ENCODE data around the gene AOAH. TPM values are rescaled to one million over a fixed set of nuclear protein-coding genes. Genes with fewer than 3 reads are reported as not detected.
"Not testable (repeated sequence)": the region's sequence is repeated elsewhere in the genome, so short reads cannot be mapped to it uniquely, and the experiment has no call there.

Gene AOAH
- polyA plus RNA-seq, 10 donors, result 2.3 to 5.0 (median 3.5) TPM

GRCh38 chr7:36741866-36742265 is 17.6 kb upstream of the AOAH start:
- DNase-seq, result no peak

DNA sequence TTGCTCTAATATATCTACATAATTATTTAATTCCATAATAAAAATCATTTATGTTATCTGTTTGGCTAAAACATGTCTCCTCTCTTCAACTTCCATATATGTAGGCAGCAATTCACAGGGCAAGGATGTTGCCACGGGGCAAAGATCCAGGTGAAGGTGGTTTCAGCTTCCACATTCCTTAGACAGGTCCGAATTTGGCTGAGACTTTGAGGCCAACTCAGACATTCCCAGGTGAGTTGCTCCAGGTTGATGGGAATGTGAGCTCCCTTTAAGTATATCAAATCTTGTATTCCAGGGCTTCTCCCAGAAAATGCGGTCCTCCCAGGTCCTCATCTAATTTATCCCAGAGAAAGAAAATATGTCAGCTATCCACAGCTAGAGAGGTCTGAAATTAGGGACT is 15.1 kb upstream of the AOAH start:
- DNase-seq, result no peak

DNA sequence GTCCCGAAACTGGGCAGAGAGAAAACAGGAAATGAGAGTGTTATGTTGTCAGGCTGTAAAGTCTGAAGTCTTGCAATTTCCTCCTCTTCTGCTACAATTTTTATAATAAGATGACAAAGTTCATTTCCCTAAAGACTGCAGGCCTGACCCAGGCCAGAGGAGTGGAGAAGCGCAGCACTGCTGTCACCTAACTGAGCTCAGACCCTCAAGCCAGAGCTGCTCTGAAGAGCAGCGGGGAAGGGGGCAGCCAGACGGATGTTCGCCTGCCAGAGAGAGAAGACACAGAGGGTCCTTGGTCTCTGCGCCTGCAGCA is 12.6 kb upstream of the AOAH start:
- DNase-seq, result peak in 1 of 3 donors; percentile 21

GRCh38 chr7:36736090-36736898 is 12.0 kb upstream of the AOAH start:
- no peak for DNase-seq

DNA sequence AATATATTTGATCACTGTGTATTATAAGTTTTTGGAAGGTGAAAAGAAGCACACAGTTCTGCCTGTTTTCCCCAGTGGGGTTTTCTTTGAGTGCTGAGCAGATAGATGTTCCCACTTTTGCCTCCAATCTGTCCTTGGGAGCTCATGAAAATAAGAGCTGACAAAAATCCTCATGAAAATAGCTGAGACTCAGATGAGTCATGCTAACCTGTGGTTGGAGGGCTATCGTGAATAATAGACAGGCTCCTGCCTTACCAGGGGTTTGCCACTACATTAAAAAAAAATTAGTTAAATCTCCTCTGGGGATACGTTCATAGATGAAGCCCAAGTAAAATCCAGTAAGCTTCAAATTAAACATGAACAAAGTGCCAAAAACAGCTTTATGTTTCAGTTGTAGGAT is 10.9 kb upstream of the AOAH start:
- no peak for DNase-seq

DNA sequence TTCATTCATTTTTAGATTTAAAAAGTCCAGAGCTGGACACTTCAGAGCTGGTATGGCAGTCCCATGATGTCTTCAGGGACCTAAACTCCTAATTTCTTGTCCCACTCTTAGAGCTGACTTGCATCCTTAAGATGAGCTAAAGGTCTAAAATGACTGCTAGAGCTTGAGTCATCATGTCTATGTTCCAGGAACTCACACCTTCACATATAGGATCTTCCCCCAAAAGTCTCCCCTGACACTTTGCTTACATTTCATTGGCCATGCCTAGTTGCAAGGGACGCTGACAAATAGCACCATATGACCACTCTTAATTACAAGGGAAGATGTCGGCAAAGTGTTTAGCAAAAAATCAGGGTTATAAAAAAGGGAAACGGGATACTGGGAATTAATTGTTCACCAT is 10.4 kb upstream of the AOAH start:
- no peak for DNase-seq

- DNase-seq, result no peak
These were observed 9.1 kb upstream of the AOAH start for GRCh38 chr7:36733411-36733810.

GRCh38 chr7:36732806-36733205 is 8.5 kb upstream of the AOAH start:
- DNase-seq, result no peak

DNA sequence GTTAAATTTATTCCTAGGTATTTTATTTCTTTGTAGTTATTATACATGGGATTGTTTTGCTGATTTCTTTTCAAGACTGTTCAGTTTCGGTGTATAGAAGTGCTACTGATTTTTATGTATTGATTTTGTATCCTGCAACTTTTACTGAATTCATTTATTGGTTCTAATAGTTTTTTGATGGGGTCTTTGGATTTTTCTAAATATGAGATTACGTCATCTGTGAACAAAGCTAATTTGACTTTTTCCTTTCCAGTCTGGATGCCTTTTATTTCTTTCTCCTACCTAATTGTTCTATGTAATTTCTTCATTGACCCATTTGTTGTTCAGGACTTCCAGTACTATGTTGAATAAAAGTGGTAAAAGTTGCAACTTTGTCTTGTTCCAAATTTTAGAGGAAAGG is 5.8 kb upstream of the AOAH start:
- no peak for DNase-seq

DNA sequence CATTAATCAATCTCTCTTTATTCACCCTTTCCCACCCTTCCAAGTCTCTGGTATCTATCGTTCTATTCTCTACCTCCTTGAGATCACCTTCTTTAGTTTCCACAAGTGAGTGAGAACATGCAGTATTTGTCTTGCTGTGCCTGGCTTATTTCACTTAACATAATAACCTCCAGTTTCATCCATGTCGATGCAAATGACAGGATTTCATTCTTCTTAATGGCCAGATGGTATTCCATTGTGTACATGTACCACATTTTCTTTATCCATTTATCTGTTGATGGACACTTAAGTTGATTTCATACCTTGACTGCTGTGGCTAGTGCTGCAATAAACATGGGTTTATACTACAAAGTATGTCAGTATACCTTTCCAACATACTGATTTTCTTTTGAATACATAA is 3.8 kb upstream of the AOAH start:
- DNase-seq, result no peak

DNA sequence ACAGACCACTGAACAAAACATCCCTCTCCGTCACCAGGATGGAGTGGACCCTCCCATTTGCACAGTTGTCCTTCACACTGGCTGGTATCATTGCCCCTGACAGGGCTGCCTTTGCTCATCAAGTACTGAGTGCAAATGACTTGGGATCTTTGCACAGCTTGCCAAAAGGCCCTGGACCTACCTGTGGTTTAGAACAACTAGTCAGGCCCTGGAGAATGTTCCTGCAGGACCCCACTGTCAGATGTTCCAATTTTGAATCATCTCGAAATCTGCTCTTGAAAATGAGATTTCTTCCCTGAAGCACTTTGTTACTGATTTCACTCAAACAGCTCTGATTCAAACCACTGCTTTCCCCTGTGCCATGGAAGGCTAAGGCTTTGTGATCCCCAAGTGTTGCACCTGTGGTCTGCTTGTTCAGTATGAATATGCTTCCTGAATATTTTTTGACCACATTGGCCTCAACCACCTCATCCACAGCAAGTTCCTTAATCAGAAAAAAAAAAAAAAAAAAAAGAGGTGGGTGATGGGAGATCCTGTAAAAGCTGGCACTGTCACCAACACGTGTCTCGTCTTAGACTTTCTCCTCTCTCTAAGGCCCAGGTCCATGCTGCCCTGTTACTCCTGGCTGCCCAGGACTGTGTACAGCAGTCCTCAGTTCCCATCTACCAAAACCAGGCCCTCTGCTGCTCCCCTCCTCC is 2.7 kb upstream of the AOAH start:
- DNase-seq, result no peak

- no peak for DNase-seq
These were observed 2.0 kb upstream of the AOAH start for GRCh38 chr7:36726311-36726710.

DNA sequence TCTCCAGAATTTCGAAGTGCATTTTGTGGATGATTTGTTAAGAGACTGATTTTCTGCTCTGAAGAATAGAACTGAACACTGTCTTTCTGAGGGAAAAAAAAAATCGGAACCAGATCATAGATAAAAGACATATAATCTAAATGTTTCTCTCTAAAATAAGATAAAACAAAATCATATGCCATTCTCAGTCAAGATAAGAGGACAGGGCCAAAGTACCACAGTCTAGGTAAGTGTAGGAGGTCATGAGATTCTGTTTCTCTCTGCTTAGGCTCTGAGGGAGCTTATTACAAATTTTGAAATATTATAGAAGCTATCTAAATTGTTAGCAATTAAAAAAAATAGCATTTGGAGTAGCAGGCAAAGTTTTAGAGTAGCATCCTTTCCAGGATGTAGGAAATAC is 702 bp upstream of the AOAH start:
- DNase-seq, result no peak

GRCh38 chr7:36723291-36723690 is 1.0 kb downstream of the AOAH start:
- no peak for DNase-seq

DNA sequence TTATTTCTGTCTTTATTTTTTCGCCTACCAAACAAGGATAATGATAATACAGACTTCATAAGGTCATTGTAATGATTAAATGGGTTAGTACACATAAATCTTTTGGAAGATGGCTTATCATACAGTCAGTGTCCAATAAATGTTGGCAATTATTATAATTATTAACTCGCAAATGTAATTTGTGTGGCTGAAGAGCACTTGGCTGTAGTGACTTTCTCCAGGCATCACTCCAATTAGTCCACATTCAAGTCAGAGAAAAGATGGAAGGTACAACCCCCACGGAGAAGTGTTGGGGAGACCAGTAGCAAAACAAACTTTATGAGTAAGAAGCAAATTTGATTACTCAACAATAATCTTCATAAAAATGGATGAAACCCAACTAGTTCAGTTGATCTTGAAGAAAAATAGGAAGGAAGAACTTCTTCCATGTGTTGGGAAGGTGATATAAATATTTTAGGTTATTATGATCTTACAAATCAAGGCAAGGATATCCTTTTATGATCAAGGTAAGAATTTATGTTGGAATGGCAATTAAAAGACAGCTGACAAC is 5.1 kb downstream of the AOAH start:
- DNase-seq, result no peak

DNA sequence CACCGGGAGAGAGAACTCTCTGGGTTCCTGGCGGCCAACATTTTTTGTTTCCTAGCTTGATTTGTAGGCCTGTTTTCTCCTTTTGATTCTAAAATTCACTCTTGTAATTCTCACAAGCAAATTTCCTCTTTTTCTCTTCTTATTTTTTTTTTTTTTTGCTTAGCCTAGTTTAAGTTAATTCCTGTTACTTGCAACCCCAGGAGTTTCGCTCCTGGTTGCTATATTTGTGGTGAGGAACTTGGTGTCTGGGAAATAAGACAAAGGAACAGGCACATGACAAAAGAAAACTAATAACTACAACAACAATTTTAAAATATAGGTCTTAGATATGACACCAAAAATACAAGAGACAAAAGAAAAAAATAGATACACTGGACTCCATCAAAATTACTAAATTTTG is 6.7 kb downstream of the AOAH start:
- no peak for DNase-seq

GRCh38 chr7:36716802-36717201 is 7.5 kb downstream of the AOAH start:
- DNase-seq, result not testable (repeated sequence)

- DNase-seq, result no peak
These were observed 12.3 kb downstream of the AOAH start for GRCh38 chr7:36712015-36712414.

- no peak for DNase-seq
These were observed 13.0 kb downstream of the AOAH start for GRCh38 chr7:36711256-36711655.

- DNase-seq, result no peak
These were observed 14.0 kb downstream of the AOAH start for GRCh38 chr7:36710186-36710791.

DNA sequence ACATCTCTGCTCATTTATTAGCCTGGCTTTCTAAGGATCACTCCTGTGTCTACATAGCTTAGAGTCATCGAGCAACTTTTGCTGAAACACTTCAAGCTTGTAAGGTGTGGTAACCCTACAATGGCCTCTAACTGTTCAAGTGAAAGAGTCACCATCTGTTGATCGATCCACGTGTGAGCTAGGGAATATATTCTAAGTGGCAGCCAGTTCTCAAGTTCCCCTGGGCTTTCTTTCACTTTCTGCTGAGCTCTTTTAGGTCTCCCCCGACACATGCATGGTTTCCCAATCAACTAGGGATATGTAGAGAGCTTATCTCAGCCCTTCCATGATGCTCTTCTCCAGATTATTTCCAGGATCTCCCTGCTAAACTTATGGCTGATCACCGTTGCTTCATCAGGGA is 15.5 kb downstream of the AOAH start:
- DNase-seq, result no peak

DNA sequence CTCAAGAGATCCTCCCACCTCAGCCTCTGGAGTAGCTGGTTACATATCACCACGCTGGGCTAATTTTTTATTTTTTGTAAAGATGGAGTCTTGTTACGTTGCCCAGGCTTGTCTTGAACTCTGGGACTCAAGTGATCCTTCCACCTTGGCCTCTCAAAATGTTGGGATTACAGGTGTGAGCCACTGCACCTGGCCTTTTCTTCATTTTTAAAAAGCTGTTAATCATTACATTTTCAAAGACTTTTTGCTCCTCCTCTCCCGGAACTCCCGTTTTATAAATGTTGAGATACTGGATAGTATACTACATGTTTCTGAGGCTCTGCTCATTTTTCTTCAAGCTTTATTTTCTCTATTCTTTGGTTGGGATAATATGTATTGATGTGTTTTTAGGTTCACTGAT is 16.4 kb downstream of the AOAH start:
- no peak for DNase-seq

- DNase-seq, result no peak
These were observed 16.8 kb downstream of the AOAH start for GRCh38 chr7:36707465-36707864.

Measured in muscle of back (tissue), 11 donors.